HG03442 (cell line): Measurements from ENCODE around the gene LAMB1.

Experiments
- ATAC-seq: cut with Tn5 transposase; IDR thresholded peaks from one replicate; pipeline ENCODE4 v1.9.1; 2021; ENCODE audit warnings: mild to moderate bottlenecking, moderate library complexity; ENCODE audit not compliant: unreplicated experiment

Gene LAMB1

DNA sequence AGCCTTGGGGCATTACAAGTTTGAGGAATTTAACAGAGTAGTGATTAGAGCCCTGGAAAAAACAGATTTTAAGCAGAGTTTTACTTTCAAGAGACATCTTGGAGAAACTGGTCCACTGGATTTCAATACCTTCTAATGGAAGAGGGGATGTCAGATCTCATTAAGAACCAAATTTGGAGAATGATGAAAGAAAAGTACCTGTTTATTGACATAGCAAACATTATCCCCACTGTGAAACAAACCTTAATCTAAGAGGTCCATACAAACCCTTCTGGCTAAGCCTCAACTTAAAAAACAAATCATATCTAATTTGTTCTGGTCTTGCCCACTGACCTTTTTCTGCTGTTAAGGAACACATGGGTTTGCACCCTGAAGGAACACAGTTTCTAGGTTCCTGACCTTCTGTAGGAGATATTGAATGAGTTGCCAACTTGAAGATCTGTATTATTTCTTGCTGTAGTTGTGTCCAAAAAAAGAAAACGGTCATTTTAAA lies 53.5 kb downstream of the LAMB1 start:
- ATAC-seq, result no peak

DNA sequence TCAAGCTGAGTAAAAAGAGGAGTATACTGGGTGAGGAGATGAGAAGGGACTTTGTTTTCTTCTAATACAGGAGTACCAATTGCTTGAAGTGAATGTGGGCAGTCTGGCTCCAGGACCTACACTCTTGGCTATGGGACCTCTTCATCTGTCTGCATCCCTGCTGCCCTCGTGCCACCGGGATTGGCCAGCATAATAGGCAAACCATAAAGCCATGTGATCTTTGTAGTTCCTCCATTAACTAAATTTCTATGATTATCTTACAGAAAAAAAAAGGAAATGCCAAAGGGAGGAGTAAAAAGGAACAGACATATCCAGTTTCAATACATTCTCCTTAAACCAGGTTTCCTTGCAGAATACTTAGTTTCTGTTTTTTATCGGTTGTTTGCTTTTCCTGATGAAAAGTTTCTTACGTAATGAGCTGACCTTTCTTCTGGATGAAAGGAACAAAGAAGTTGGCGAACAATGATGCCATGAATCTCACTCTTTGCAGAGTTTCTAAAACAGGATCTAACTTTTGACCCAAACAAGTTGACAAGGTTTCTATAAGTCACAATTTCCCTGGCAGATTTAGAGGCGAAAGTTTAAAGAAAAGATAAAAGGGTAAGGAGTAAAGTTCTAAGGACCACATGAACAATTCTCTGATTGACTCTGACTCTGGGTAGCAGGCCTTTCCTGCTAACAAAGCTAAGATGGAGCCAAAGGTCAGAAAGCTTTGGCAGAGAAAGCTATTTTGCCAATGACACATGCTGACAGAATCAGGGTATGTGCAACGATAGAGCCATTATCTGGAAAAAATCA lies 54.1 kb downstream of the LAMB1 start:
- ATAC-seq, result no peak

GRCh38 chr7:107946881-107947280 lies 56.1 kb downstream of the LAMB1 start:
- no peak for ATAC-seq

DNA sequence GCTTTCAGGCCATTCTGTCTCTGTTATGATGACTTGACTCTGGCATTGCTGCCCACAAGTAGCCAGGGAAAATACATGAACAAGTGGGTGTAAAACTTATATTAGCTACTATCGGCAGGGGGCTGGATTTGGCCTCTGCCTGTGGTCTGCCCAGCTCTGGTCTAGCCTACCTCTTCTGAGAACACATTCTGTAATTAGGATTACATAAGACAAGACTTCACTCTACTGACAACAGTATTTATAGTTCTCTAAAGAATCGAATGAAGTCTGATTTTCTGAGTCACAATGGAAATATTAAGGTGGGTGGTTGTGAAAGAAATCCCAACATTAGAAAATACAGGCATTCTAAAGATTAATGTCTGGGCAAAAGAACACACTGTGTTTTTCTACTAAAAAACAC lies 56.5 kb downstream of the LAMB1 start:
- ATAC-seq, result no peak

DNA sequence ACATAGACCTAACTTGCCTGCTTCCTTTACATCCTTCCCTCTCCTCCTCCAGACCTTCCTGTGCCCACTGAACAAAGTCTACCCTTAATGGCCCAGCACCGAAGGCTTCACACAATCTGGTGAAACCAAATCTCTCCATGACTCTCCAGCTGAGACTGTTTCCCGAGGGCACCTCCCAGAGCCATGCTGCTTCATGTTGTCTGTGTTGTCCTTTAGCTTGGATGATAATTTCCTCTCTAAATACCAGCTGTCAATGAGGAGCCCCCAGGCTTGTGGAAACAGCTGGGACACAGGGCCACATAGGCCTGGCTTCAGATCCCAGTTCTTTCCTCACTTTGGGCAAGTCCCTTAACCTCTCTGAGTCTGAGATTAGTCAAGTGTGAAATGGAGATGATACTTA lies 57.6 kb downstream of the LAMB1 start:
- ATAC-seq, result no peak

GRCh38 chr7:107944411-107945169 lies 58.4 kb downstream of the LAMB1 start:
- ATAC-seq, result no peak

DNA sequence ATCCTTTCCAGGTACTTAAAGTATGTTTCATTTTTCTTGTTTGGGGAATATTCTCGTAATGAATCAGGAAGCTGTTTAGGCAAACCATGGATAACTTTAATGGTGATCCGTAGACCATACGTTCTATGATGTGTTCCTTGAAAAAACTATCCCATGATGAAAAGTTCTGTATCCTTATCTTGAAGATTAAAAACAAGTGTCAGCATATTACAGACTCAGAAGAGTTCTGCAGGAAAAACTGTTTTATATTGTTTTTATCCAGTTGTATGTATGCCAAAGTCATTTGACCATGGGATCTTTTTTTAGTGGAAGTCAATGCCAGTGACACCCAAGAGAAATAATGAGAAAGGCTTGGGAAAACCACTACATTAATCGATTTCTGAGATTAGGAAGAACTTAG lies 59.9 kb downstream of the LAMB1 start:
- ATAC-seq, result no peak

GRCh38 chr7:107940951-107941350 lies 62.0 kb downstream of the LAMB1 start:
- no peak for ATAC-seq

- no peak for ATAC-seq
These were observed 63.1 kb downstream of the LAMB1 start for GRCh38 chr7:107939573-107940489.

GRCh38 chr7:107938456-107939250 lies 64.3 kb downstream of the LAMB1 start:
- no peak for ATAC-seq

DNA sequence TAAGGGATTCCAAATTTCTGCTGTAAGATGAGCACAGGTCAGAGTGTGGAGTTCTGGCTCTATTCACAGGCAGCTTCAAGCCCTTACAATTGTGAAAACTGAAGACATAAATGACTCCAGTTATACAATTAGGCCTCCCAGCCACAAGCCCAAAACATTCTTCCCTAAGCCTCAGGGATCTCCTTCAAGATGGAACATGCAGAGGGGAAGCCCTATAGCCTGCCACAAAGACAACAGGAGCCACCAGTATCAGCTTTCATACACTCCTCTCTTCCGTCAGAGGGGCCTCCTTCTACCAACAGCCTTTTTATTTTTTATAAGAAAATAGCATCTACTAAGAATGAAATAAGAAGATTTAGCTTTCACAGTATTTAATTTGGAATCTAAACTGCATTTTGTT lies 65.4 kb downstream of the LAMB1 start:
- no peak for ATAC-seq

GRCh38 chr7:107936312-107936711 lies 66.6 kb downstream of the LAMB1 start:
- no peak for ATAC-seq

DNA sequence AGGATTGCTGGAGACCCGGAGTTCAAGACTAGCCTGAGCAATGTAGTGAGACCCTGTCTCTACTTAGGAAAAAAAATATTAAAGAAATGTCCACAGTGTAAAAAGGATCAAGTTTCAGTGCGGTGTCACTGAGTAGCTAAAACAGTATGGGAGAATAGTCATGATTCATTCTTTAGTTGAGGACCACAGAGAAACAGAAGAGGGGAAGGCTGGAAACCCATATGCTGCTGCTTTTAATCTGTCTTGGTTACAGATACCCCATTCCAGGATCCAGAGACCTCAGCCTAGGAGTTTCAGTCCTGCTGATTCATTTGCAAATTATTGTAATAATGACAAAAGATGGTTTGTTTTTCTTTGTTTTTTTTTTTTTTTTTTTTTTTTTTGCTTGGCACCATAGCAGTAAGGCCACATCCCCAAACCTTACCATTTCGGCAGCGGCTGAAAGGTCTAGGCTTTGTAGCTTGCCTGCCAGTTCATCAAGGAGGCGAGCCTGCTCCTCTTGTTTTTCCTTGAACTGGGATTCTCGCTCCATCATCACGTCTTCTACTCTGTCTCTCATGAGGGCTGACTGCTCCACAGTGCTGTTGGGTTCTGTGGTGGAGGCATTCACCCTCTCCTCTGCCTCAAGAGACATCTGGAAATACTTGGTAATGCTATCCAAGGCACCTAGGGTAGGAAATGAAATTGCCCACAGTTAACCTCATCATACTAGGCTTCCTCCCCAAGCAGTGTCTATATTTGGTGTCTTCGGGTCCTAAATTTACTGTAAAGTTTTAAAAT lies 67.8 kb downstream of the LAMB1 start:
- no peak for ATAC-seq

DNA sequence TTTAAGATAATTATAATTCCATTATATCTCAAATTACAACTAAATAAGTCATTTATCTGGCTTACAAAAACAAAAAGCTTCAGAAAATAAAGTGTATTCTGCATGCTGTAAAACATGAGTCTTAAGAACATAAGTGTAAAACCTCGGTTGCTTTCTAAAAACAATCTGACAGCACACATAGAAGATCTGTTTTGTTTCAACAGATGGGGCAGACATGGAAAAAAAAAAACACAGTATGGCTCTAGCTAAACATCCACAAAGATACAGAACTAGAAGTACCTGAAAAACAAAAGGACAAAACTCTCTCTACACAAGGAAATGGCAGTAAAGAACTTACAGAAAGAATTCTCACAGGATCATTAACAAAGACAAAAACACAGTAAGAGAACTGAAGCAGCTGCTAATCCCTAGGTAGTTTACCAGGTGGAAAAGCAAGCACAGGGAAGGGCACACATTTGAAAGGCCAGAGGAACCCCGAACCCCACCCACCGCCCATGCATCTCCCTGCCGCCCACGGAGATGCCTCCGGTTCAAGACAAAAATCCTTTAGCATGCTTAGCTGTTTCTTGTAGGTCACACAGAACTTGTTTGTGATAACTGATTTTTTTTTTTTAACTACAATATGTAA lies 69.5 kb downstream of the LAMB1 start:
- no peak for ATAC-seq

DNA sequence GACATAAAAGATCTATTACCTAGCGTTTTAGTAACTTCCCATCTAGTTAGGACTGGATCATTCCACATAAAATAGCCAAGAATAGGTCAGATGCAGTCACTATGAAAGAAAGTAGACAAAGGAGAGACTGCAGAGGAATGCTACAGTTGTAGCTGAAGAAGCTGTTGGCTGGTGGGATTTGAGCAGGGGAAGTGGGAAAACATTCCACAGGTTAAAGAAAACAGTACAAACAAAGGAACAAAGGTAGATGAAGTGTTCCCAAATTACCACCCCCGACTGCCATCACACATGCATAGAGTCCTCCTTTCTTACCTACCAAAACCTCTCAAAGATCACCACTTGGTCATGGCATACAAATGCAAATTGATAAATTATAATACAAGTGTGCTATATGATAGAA lies 70.2 kb downstream of the LAMB1 start:
- ATAC-seq, result no peak

GRCh38 chr7:107931740-107932515 lies 71.0 kb downstream of the LAMB1 start:
- ATAC-seq, result no peak

- no peak for ATAC-seq
These were observed 76.5 kb downstream of the LAMB1 start for GRCh38 chr7:107926481-107926880.

DNA sequence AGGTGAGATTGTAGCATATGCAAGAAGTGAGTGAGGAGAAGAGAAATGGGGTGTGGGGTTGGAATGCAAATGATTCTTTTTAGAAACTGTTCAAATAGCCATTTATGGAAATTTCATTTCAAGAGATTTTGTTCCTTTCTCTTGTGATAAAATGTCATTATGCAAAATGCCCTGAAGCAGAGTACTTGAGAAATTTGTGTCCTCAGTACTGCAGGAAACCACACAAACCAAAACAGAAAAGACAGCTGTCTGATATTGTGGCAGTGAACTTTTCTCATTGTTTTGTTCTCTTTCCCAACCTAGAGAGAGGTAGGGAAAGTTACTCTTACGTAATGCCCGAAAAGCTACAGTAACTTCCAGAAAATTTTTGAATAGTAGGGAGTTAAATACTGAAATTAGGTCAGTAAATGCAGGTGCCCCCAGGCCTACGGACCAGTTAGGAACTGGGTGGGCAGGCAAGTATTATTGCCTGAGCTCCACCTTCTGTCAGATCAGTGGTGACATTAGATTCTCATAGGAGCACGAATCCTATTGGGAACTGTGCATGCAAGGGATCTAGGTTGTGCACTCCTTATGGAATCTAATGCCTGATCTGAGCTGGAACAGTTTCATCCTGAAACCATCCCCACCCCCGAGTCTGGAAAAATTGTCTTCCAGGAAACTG lies 78.0 kb downstream of the LAMB1 start:
- ATAC-seq, result peak; percentile 88
